ENCODE data around the gene RAD9A.
A peak's percentile ranks its signal among the peaks of the same experiment; 100 is the strongest.

Gene RAD9A

GRCh38 chr11:67357831-67358670, 33.7 kb upstream of the RAD9A start:
- DNase-seq: no peak

GRCh38 chr11:67364169-67364568, 27.6 kb upstream of the RAD9A start:
- no peak for DNase-seq

GRCh38 chr11:67364783-67365722, 26.7 kb upstream of the RAD9A start:
- no peak for DNase-seq

GRCh38 chr11:67365736-67366444, 25.9 kb upstream of the RAD9A start:
- no peak for DNase-seq

GRCh38 chr11:67366546-67366945, 25.2 kb upstream of the RAD9A start:
- no peak for DNase-seq

GRCh38 chr11:67366961-67367760, 24.6 kb upstream of the RAD9A start:
- DNase-seq: no peak

GRCh38 chr11:67367761-67368227, 24.0 kb upstream of the RAD9A start:
- DNase-seq: no peak

- DNase-seq: no peak
Measured at GRCh38 chr11:67368621-67369020, 23.2 kb upstream of the RAD9A start.

- no peak for DNase-seq
Measured at GRCh38 chr11:67369275-67369674, 22.5 kb upstream of the RAD9A start.

GRCh38 chr11:67369801-67370284, 21.9 kb upstream of the RAD9A start:
- DNase-seq: no peak

GRCh38 chr11:67370351-67371076, 21.3 kb upstream of the RAD9A start:
- no peak for DNase-seq

- DNase-seq: peak; percentile 33
Measured at GRCh38 chr11:67371189-67371910, 20.4 kb upstream of the RAD9A start.

- no peak for DNase-seq
Measured at GRCh38 chr11:67371911-67372320, 19.9 kb upstream of the RAD9A start.

GRCh38 chr11:67372321-67372992, 19.3 kb upstream of the RAD9A start:
- no peak for DNase-seq

GRCh38 chr11:67372993-67373647, 18.7 kb upstream of the RAD9A start, which contains the start of gene CLCF1:
TSS of gene CLCF1 (minus strand) at chr11:67373598. CDS start at chr11:67373539, 59 bp downstream.
- DNase-seq: no peak

GRCh38 chr11:67373648-67374570, 17.9 kb upstream of the RAD9A start:
- peak; percentile 79 for DNase-seq

GRCh38 chr11:67374571-67375281, 17.1 kb upstream of the RAD9A start:
- DNase-seq: no peak

Measured in activated CD4-positive, alpha-beta T cell treated with anti-CD3 and anti-CD28 coated beads, Interleukin-2, amount 50 U/mL, for 1 hour (primary cell).